DOHH2 (cell line): ENCODE data around the gene ZC3H14.

Experiments
- H3F3A ChIP-seq: fragments of 200-600 bp; sonication (generic), shearing (Covaris generic); 2 replicates; pipeline ENCODE4 v1.6.0; 2016; ENCODE audit warnings: antibody characterized with exemption, mild to moderate bottlenecking; ENCODE audit not compliant: control insufficient read depth, insufficient read depth
- H3K27ac ChIP-seq: fragments of 200-600 bp; sonication (generic); 2 replicates; pipeline ENCODE4 v1.5.1; 2014; ENCODE audit warnings: low read depth, mild to moderate bottlenecking, low read length, moderate library complexity
- H3K27me3 ChIP-seq: fragments of 200-600 bp; sonication (generic); 2 replicates; pipeline ENCODE4 v1.6.1; 2014; ENCODE audit warnings: mild to moderate bottlenecking, low read length, mixed read lengths; ENCODE audit not compliant: control insufficient read depth
- H3K36me3 ChIP-seq: fragments of 200-600 bp; sonication (generic); 2 replicates; pipeline ENCODE4 v1.6.1; 2014; ENCODE audit warnings: mild to moderate bottlenecking, low read length, moderate library complexity, mixed read lengths; ENCODE audit not compliant: control insufficient read depth
- H3K4me1 ChIP-seq: fragments of 200-600 bp; sonication (generic); 2 replicates; pipeline ENCODE4 v1.6.1; 2014; ENCODE audit warnings: mild to moderate bottlenecking, low read length, mixed read lengths; ENCODE audit not compliant: control insufficient read depth
- H3K4me2 ChIP-seq: fragments of 200-600 bp; sonication (generic); 2 replicates; pipeline ENCODE4 v1.6.0; 2014; ENCODE audit warnings: mild to moderate bottlenecking, low read length, moderate library complexity
- H3K4me3 ChIP-seq: fragments of 200-600 bp; sonication (generic); 2 replicates; pipeline ENCODE4 v1.5.1; 2014; ENCODE audit warnings: mild to moderate bottlenecking, low read length, mixed read lengths
- H3K79me2 ChIP-seq: fragments of 200-600 bp; sonication (generic); 2 replicates; pipeline ENCODE4 v1.6.1; 2014; ENCODE audit warnings: mild to moderate bottlenecking, low read length, mixed read lengths; ENCODE audit not compliant: control insufficient read depth
- H3K9me2 ChIP-seq: fragments of 200-600 bp; sonication (generic); replicated peaks from 2 replicates; pipeline ENCODE4 v1.6.1; 2014; ENCODE audit warnings: mild to moderate bottlenecking, low read length, mixed read lengths; ENCODE audit not compliant: control insufficient read depth
- H3K9me3 ChIP-seq: fragments of 200-600 bp; sonication (generic); 2 replicates; pipeline ENCODE4 v1.6.1; 2014; ENCODE audit warnings: antibody characterized with exemption, low read length, mixed read lengths; ENCODE audit not compliant: control insufficient read depth, insufficient read depth
- H4K20me1 ChIP-seq: fragments of 200-600 bp; sonication (generic); 2 replicates; pipeline ENCODE4 v1.6.0; 2014; ENCODE audit warnings: low read depth, mild to moderate bottlenecking, antibody characterized with exemption, low read length, moderate library complexity; ENCODE audit not compliant: control insufficient read depth, insufficient read depth
- CTCF ChIP-seq: fragments of 200-600 bp; sonication (generic); IDR thresholded peaks from one replicate; pipeline ENCODE4 v1.5.1; 2014; ENCODE audit warnings: antibody characterized with exemption, mild to moderate bottlenecking, low read depth, low read length; ENCODE audit not compliant: poor library complexity, severe bottlenecking
- EZH2phosphoT487 ChIP-seq: fragments of 200-600 bp; sonication (generic); IDR thresholded peaks from 2 replicates; pipeline ENCODE4 v1.6.1; 2017; ENCODE audit warnings: borderline replicate concordance, mild to moderate bottlenecking, antibody characterized with exemption, low read length, moderate library complexity, mixed read lengths

ZC3H14 gene

GRCh38 chr14:88669346-88669745 lies 106.5 kb downstream of the ZC3H14 start:
- peaks cover 10% of the 10 kb centered on the region; the same call in 1 of the 2 replicates for H3F3A ChIP-seq
- H3K4me1 ChIP-seq = peaks cover 22% of the 10 kb centered on the region
- H3K36me3 ChIP-seq = no peaks in the 10 kb centered on the region
- no peaks in the 10 kb centered on the region for H3K27me3 ChIP-seq
- H3K79me2 ChIP-seq = no peaks in the 10 kb centered on the region
- no peak overlapping the region for H3K4me3 ChIP-seq
- H4K20me1 ChIP-seq = no peaks in the 10 kb centered on the region
- H3K9me2 ChIP-seq = no peaks in the 10 kb centered on the region
- H3K4me2 ChIP-seq = no peak overlapping the region
- no peak overlapping the region for H3K27ac ChIP-seq
- TF ChIP-seq CTCF (no peak), EZH2phosphoT487 (no peak)
- no peaks in the 10 kb centered on the region for H3K9me3 ChIP-seq
